A673 (cell line): ENCODE data around the gene TFEC.

Experiments used
- CTCF ChIP-seq: fragments of 300-800, 200-600 bp; sonication (generic); conservative IDR thresholded peaks from 2 replicates; pipeline ENCODE4 v1.5.1; 2017; ENCODE audit warnings: low read depth, mild to moderate bottlenecking, antibody characterized with exemption, low read length, moderate library complexity, mixed read lengths
- EZH2 ChIP-seq: fragments of 200-600 bp; sonication (generic); IDR thresholded peaks from 2 replicates; pipeline ENCODE4 v1.6.1; 2017; ENCODE audit warnings: borderline replicate concordance, low read depth, mild to moderate bottlenecking, mixed read lengths, antibody characterized with exemption, low read length; ENCODE audit not compliant: poor library complexity, severe bottlenecking

DNA sequence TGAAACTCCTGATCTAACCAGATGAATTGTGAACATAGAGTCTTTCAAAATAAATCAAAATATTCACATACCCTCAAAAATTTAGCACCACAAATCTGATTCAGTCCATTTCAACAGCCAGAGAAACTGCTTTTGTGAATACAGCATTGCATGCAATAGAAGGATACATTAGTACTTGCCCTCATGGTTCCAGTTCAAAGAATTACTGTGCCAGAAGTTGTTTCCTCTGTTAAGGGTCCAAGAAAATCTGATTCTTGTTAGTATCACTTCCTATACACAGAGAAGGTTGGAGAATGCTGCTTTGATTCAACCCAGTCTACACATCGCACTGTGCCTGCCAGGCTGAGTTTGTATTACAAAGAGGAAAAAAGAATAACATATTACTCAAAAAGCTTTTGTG lies 115.6 kb downstream of the TFEC start:
- TF ChIP-seq EZH2 (no peak), CTCF (no peak)
